MM.1S (cell line): Measurements from ENCODE around the gene SLC35F1.

Experiments
- DNase-seq: peaks from one replicate; pipeline ENCODE4 v3.0.0-alpha.2; 2015
- H2AFZ ChIP-seq: fragments of 300-600 bp; sonication (generic); 2 replicates; pipeline ENCODE4 v1.6.0; 2016; ENCODE audit warnings: antibody characterized with exemption, low read length
- H3F3A ChIP-seq: fragments of 300-600 bp; sonication (generic); 2 replicates; pipeline ENCODE4 v1.6.1; 2016; ENCODE audit warnings: mild to moderate bottlenecking, antibody characterized with exemption, low read length, moderate library complexity, mixed read lengths; ENCODE audit not compliant: insufficient read depth
- H3K27ac ChIP-seq: fragments of 300-600 bp; sonication (generic); 2 replicates; pipeline ENCODE4 v1.5.1; 2016; ENCODE audit warnings: mild to moderate bottlenecking, low read length
- H3K27me3 ChIP-seq: fragments of 300-600 bp; sonication (generic); replicated peaks from 2 replicates; pipeline ENCODE4 v1.6.0; 2016; ENCODE audit warnings: low read length; ENCODE audit not compliant: insufficient read depth
- H3K36me3 ChIP-seq: fragments of 300-600 bp; sonication (generic); replicated peaks from 2 replicates; pipeline ENCODE4 v1.6.1; 2016; ENCODE audit warnings: mild to moderate bottlenecking, low read length, mixed read lengths; ENCODE audit not compliant: insufficient read depth
- H3K4me1 ChIP-seq: fragments of 300-600 bp; sonication (generic); 2 replicates; pipeline ENCODE4 v1.6.1; 2016; ENCODE audit warnings: low read length, mixed read lengths
- H3K4me2 ChIP-seq: fragments of 300-600 bp; sonication (generic); 2 replicates; pipeline ENCODE4 v1.6.0; 2016; ENCODE audit warnings: low read depth, low read length
- H3K4me3 ChIP-seq: fragments of 300-600 bp; sonication (generic); 2 replicates; pipeline ENCODE4 v1.5.1; 2016; ENCODE audit warnings: low read length, mixed read lengths
- H3K79me2 ChIP-seq: fragments of 300-600 bp; sonication (generic); 2 replicates; pipeline ENCODE4 v1.6.1; 2016; ENCODE audit warnings: mixed run types, low read length, mixed read lengths
- H3K9ac ChIP-seq: fragments of 300-600 bp; sonication (generic); 2 replicates; pipeline ENCODE4 v1.6.1; 2016; ENCODE audit warnings: low read length, mixed read lengths
- H3K9me2 ChIP-seq: fragments of 300-600 bp; sonication (generic); replicated peaks from 2 replicates; pipeline ENCODE4 v1.6.1; 2016; ENCODE audit warnings: mild to moderate bottlenecking, low read length, mixed read lengths; ENCODE audit not compliant: insufficient read depth
- H3K9me3 ChIP-seq: fragments of 300-600 bp; sonication (generic); replicated peaks from 2 replicates; pipeline ENCODE4 v1.6.1; 2016; ENCODE audit warnings: mild to moderate bottlenecking, low read length, mixed read lengths; ENCODE audit not compliant: insufficient read depth
- H4K20me1 ChIP-seq: fragments of 300-600 bp; sonication (generic); 2 replicates; pipeline ENCODE4 v1.6.1; 2016; ENCODE audit warnings: mild to moderate bottlenecking, low read length, moderate library complexity, mixed read lengths; ENCODE audit not compliant: insufficient read depth
- CTCF ChIP-seq: fragments of 300-600 bp; sonication (generic); IDR thresholded peaks from 2 replicates; pipeline ENCODE4 v1.5.1; 2016; ENCODE audit warnings: antibody characterized with exemption, low read length, mixed read lengths
- EZH2 ChIP-seq: fragments of 300-600 bp; sonication (generic); optimal IDR thresholded peaks from 2 replicates; pipeline ENCODE3; 2017; ENCODE audit warnings: low read depth, mild to moderate bottlenecking, antibody characterized with exemption, low read length, mixed read lengths
- EZH2phosphoT487 ChIP-seq: fragments of 300-600 bp; sonication (generic); IDR thresholded peaks from 2 replicates; pipeline ENCODE4 v1.6.1; 2018; ENCODE audit warnings: antibody characterized with exemption, low read length

Gene SLC35F1

GRCh38 chr6:118122161-118122725 lies 215.2 kb downstream of the SLC35F1 start:
- H3K9me3 ChIP-seq, result no peaks in the 10 kb centered on the region
- H3K36me3 ChIP-seq, result no peaks in the 10 kb centered on the region
- H3K4me1 ChIP-seq, result no peaks in the 10 kb centered on the region
- TF ChIP-seq CTCF (no peak), EZH2 (no peak), EZH2phosphoT487 (no peak)
- no peaks in the 10 kb centered on the region for H3K9me2 ChIP-seq
- H3K79me2 ChIP-seq, result no peaks in the 10 kb centered on the region
- H4K20me1 ChIP-seq, result no peaks in the 10 kb centered on the region
- H3K9ac ChIP-seq, result no peak overlapping the region
- H3K27me3 ChIP-seq, result no peaks in the 10 kb centered on the region
- no peak overlapping the region for H3K4me3 ChIP-seq
- no peak overlapping the region for H2AFZ ChIP-seq
- H3F3A ChIP-seq, result no peaks in the 10 kb centered on the region
- H3K4me2 ChIP-seq, result peak overlapping the region; percentile 12; the same call in 1 of the 2 replicates
- H3K27ac ChIP-seq, result no peak overlapping the region
- DNase-seq, result no peak

- TF ChIP-seq CTCF (no peak), EZH2 (no peak), EZH2phosphoT487 (no peak)
- H3K27me3 ChIP-seq, result no peaks in the 10 kb centered on the region
- no peaks in the 10 kb centered on the region for H3K79me2 ChIP-seq
- no peaks in the 10 kb centered on the region for H3K9me3 ChIP-seq
- peak; percentile 29 for DNase-seq
- no peak overlapping the region for H3K27ac ChIP-seq
- no peaks in the 10 kb centered on the region for H3K4me1 ChIP-seq
- H3K36me3 ChIP-seq, result no peaks in the 10 kb centered on the region
- peak overlapping the region; percentile 12; the same call in 1 of the 2 replicates for H3K4me2 ChIP-seq
- no peaks in the 10 kb centered on the region for H3K9me2 ChIP-seq
- no peak overlapping the region for H3K4me3 ChIP-seq
- H2AFZ ChIP-seq, result no peak overlapping the region
- no peaks in the 10 kb centered on the region for H4K20me1 ChIP-seq
- no peaks in the 10 kb centered on the region for H3F3A ChIP-seq
- H3K9ac ChIP-seq, result no peak overlapping the region
Observed at GRCh38 chr6:118122801-118123200, 215.7 kb downstream of the SLC35F1 start.

GRCh38 chr6:118123503-118124037 lies 216.5 kb downstream of the SLC35F1 start:
- Histone ChIP-seq H2AFZ (no peak overlapping the region), H3K9me3 (no peaks in the 10 kb centered on the region), H3K9ac (no peak overlapping the region), H3K9me2 (no peaks in the 10 kb centered on the region), H3K36me3 (no peaks in the 10 kb centered on the region), H3K4me3 (no peak overlapping the region), H3K4me2 (no peak overlapping the region), H3K79me2 (no peaks in the 10 kb centered on the region), H3K4me1 (no peaks in the 10 kb centered on the region), H3K27ac (no peak overlapping the region), H3F3A (no peaks in the 10 kb centered on the region), H4K20me1 (no peaks in the 10 kb centered on the region), H3K27me3 (no peaks in the 10 kb centered on the region)
- DNase-seq, result no peak
- TF ChIP-seq EZH2phosphoT487 (no peak), CTCF (no peak), EZH2 (no peak)
